AG10803 (cell line): ENCODE data around the gene SPOCK1.
"Not testable (repeated sequence)": the region's sequence is repeated elsewhere in the genome, so short reads cannot be mapped to it uniquely, and the experiment has no call there.

Experiments used
- DNase-seq: peaks from one replicate; pipeline ENCODE4 v3.0.0; 2010; ENCODE audit warnings: low read depth
- H3K4me3 ChIP-seq: 2 replicates; pipeline ENCODE4 v1.5.1; 2011; ENCODE audit warnings: mild to moderate bottlenecking, low read length, control low read depth
- CTCF ChIP-seq: conservative IDR thresholded peaks from 2 replicates; pipeline ENCODE4 v1.5.1; 2011; ENCODE audit warnings: mild to moderate bottlenecking, low read length, control low read depth, inconsistent platforms

SPOCK1 gene

DNA sequence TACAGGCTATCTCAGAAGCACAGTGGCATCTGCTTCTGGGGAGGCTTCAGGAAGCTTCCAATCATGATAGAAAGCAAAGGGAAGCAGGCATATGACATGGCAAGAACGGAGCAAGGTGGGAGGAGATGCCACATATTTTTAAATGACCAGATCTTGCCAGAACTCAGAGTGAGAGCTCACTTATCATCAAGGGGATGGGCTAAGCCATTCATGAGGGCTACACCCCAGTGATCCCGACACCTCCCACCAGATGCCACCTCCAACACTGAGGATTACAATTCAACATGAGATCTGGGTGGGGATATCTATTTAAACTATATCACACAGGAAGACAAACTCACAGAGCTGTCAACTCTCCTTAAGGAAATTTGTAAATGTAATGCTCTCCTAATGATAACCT lies 258.8 kb downstream of the SPOCK1 start:
- no peak for TF ChIP-seq CTCF
- no peak overlapping the region for H3K4me3 ChIP-seq
- DNase-seq, result no peak

DNA sequence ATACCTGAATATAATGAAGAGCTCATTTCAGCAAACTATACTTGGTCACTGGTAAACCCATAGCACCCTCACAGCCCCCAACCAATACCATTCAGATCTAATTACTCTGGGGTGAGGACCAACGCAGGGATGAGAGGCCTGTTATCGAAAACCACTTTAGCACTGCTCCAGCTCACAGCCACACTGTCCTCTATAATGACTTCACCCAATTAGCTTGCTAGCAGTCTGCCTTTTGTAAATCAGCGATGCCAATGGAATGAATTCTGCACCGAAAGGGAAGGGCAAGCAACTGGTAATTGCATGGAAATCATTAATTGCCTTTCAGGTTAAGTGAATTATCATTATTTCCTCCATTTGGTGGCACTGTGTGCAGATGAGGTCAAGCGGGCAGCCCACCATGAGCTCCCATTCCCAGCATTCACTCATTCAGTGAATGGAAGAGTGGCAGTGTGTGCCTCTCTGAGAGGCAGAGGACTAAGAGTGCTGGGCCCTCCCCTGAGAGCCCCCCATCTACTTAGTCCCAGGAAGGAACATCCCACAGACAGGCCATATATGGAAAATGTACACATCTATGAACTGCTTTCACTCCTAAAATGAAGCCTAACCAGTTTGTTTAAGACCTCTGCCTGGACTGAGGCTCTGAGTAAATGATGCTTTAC lies 262.1 kb downstream of the SPOCK1 start:
- H3K4me3 ChIP-seq, result no peak overlapping the region
- DNase-seq, result no peak
- no peak for TF ChIP-seq CTCF

DNA sequence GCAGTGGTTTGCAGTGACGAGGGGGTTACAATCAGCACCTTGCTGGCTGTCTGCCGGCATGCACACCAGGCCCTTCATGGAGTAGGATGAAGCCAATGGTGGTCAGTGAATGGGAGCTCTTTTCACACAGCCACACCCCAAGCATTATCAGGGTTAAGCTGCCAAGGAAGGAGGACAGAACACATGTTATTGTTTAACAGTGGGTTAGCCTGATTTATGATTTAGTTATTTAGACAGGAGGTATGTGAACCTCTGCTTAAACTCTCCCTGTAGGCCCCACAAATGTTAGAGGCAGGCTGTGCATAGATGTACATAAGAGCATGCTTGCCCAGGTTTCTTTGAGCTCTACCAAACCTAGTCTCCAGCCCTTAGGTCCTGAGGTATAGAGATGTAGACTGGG lies 262.9 kb downstream of the SPOCK1 start:
- DNase-seq, result peak; percentile 54
- TF ChIP-seq CTCF, result no peak

DNA sequence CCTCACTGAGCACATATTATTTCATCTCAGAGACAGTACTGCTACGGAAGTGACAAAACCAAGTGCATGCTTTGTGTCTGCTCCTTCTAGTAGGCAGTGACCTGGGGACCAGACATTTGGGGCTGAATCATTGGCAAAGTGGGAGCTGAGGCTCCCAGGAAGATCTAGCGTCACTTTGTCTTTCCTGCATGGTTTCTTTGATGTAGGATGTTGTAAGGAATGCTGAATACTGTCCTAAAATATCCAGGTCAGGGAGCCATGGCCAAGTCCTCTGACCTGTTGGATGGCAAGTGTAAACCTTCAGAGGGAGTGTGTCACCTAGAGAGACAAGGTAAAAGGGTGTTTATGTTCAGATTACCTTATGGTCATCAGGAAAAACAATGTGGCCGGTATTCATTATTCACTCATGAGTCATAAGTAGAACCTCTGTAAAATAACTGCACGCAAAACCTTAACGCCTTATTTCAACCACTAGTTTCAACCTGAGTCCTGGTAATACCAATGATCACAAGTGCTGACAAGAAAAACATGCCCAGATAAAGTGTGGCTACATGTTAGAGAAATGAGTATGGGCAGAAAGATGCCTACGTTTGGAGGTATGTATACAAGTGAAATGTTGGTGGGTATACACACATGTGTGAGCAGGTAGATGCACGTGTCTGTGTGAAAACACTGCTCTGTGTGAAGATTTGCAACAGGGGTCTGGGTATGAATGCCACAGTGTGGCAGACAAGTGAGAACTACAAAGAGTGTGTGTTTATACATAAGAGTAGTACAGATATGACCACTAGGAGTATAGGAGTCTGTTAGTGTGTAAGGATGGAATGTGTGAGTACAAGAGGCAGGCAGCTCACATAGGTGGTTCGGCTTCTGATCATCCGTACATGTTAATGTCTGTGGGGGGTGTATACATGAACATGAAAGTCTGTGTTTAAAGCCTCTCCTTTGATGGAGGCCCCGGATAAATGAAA lies 263.9 kb downstream of the SPOCK1 start:
- DNase-seq, result no peak
- TF ChIP-seq CTCF, result no peak

More for the DNA sequence above, 262.9 kb downstream of the SPOCK1 start:
- no peak overlapping the region for H3K4me3 ChIP-seq

GRCh38 chr5:137233726-137234125 lies 265.4 kb downstream of the SPOCK1 start:
- no peak for DNase-seq
- H3K4me3 ChIP-seq, result no peak overlapping the region
- TF ChIP-seq CTCF, result no peak

More for the DNA sequence above, 263.9 kb downstream of the SPOCK1 start:
- no peak overlapping the region for H3K4me3 ChIP-seq

DNA sequence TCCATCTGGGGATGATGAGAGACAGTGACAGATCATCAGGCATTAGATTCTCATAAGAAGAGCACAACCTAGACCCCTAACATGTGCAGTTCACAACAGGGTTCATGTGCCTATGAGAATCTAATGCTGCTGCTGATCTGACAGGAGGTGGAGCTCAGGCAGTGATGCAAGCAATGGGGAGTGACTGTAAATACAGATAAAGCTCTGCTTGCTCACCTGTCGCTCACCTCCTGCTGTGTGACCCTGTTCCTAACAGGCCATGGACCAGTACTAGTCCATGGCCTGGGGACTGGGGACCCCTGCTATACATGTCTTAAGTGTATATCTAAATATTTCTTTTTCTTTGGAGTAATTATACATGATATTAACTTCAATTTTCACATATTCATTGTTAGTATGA lies 265.8 kb downstream of the SPOCK1 start:
- H3K4me3 ChIP-seq, DNase-seq: not testable (repeated sequence)

DNA sequence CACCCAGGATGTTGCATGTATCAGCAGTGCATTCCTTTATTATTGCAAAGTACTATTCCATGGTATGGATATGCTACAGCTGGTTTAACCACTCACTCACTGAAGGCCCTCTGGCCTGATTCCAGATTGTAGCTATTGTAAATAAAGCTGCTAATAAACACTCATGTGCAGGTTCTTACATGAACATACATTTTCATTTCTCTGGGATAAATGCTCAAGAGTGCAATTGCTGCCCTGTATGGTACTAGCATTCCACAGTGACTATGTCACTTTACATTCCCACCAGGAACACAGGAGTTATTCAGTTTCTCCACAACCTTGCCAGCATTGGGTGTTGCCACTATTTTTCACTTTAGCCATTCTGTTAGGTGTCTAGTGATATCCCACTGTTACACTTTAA lies 267.6 kb downstream of the SPOCK1 start:
- no peak for TF ChIP-seq CTCF
- DNase-seq, result peak; percentile 26
- no peak overlapping the region for H3K4me3 ChIP-seq
